ENCODE measurements around the gene ATP13A4. TPM values are rescaled to one million over a fixed set of nuclear protein-coding genes. Genes with fewer than 3 reads are reported as not detected.
A peak's percentile ranks its signal among the peaks of the same experiment; 100 is the strongest.

Gene ATP13A4
- total RNA-seq, 5 donors from 2014 or later (not counting 1 experiment from before 2014, with no cell fraction given): 1.7 to 3.5 (median 2.0) TPM

GRCh38 chr3:193593668-193594030, 39.0 kb upstream of the ATP13A4 start:
- no peaks in the 10 kb centered on the region for H3K27me3 ChIP-seq (replicated peaks in 1 of 2; ENCODE audit: control insufficient read depth in 2 of 2, extremely low read depth in 1 of 2, insufficient read depth in 2 of 2, low read length in 1 of 2)
- ChIA-PET POLR2A (no interaction called here), CTCF (interaction anchor here in 1 of 2 donors (0.6 kb wide), 1 partner anchor 1007 kb away, joined by 3 read pairs; no protein-coding TSS in a partner anchor)
- peaks cover 11 to 16% of the 10 kb centered on the region in 2 experiments for H3K4me1 ChIP-seq (ENCODE audit: control insufficient read depth in 1 of 2, extremely low read depth in 1 of 2, insufficient read depth in 2 of 2, low read length in 2 of 2)
- H3K27ac ChIP-seq (ENCODE audit: low read length): peak overlapping the region; percentile 84
- ATAC-seq (replicated peaks in 1 of 4) (peak; percentile 12 to 62 (median 26)), DNase-seq (peak in 30 of 35 experiments; percentile 3 to 55 (median 26))
- peaks cover 0 to 10% of the 10 kb centered on the region in 2 donors for H3K36me3 ChIP-seq (ENCODE audit: control insufficient read depth in 2 of 2, extremely low read depth in 1 of 2, insufficient read depth in 1 of 2, low read length in 1 of 2)
- H3K4me1 Mint-ChIP-seq: peaks cover 57 to 63% (median 58%) of the 10 kb centered on the region in 3 donors
- H3K4me3 ChIP-seq (ENCODE audit: control insufficient read depth in 1 of 2, extremely low read depth in 1 of 2, low read length in 1 of 2): peak overlapping the region; percentile 78 to 95
- WGBS (ENCODE audit: insufficient coverage): 7% methylated on average over 2 of the region's 11 CpGs
- H3K36me3 Mint-ChIP-seq: peaks cover 10% of the 10 kb centered on the region
- H3K9me3 ChIP-seq: no peaks in the 10 kb centered on the region
- H3K9me3 Mint-ChIP-seq: no peaks in the 10 kb centered on the region
- peak overlapping the region; percentile 89 to 97 (median 95) for H3K4me3 Mint-ChIP-seq
- peak overlapping the region; percentile 90 to 93 for H3K27ac Mint-ChIP-seq
- no peaks in the 10 kb centered on the region for H3K27me3 Mint-ChIP-seq

- H3K4me1 Mint-ChIP-seq: peaks cover 51 to 57% (median 52%) of the 10 kb centered on the region in 3 donors
- CTCF ChIA-PET: interaction anchor here in 1 of 2 donors (0.6 kb wide), 1 partner anchor 1007 kb away, joined by 3 read pairs; no protein-coding TSS in a partner anchor
These were observed 38.4 kb upstream of the ATP13A4 start, which contains the start of gene OPA1 for GRCh38 chr3:193592841-193593667. Gene OPA1, plus strand, starts transcription at chr3:193593208. Its CDS starts 170 bp downstream, at chr3:193593378.

GRCh38 chr3:193590088-193590856, 35.6 kb upstream of the ATP13A4 start:
- H3K4me3 ChIP-seq (ENCODE audit: control insufficient read depth in 1 of 2, extremely low read depth in 1 of 2, low read length in 1 of 2): no peak overlapping the region
- H3K27me3 Mint-ChIP-seq: no peaks in the 10 kb centered on the region
- peaks cover 32 to 33% (median 32%) of the 10 kb centered on the region in 3 donors for H3K4me1 Mint-ChIP-seq
- no peak overlapping the region for H3K27ac Mint-ChIP-seq
- CTCF ChIA-PET: interaction anchor here in 1 of 2 donors (0.6 kb wide), 1 partner anchor 127 kb away, joined by 3 read pairs; no protein-coding TSS in a partner anchor
- DNase-seq (no peak), ATAC-seq (replicated peaks in 1 of 4) (no peak)
- 87% methylated on average over 3 of the region's 6 CpGs for WGBS (ENCODE audit: insufficient coverage)
- no peaks in the 10 kb centered on the region for H3K27me3 ChIP-seq (replicated peaks in 1 of 2; ENCODE audit: control insufficient read depth in 2 of 2, extremely low read depth in 1 of 2, insufficient read depth in 2 of 2, low read length in 1 of 2)
- peaks cover 11 to 16% of the 10 kb centered on the region in 2 experiments for H3K4me1 ChIP-seq (ENCODE audit: control insufficient read depth in 1 of 2, extremely low read depth in 1 of 2, insufficient read depth in 2 of 2, low read length in 2 of 2)
- peaks cover 5% of the 10 kb centered on the region for H3K36me3 Mint-ChIP-seq
- POLR2A ChIA-PET: no interaction called here
- H3K36me3 ChIP-seq (ENCODE audit: control insufficient read depth in 2 of 2, extremely low read depth in 1 of 2, insufficient read depth in 1 of 2, low read length in 1 of 2): no peaks in the 10 kb centered on the region
- H3K9me3 ChIP-seq: no peaks in the 10 kb centered on the region
- no peak overlapping the region for H3K4me3 Mint-ChIP-seq
- no peak overlapping the region for H3K27ac ChIP-seq (ENCODE audit: low read length)
- H3K9me3 Mint-ChIP-seq: no peaks in the 10 kb centered on the region

More at GRCh38 chr3:193592841-193593667, 38.4 kb upstream of the ATP13A4 start, which contains the start of gene OPA1:
- Mint-ChIP-seq H3K9me3 (no peaks in the 10 kb centered on the region), H3K4me3 (peak within 1 kb of the TSS; percentile 89 to 97 (median 95)), H3K27me3 (no peaks in the 10 kb centered on the region), H3K27ac (peak within 1 kb of the TSS; percentile 90 to 93), H3K36me3 (peaks cover 15% of the 10 kb centered on the region)
- peak; percentile 90 to 95 (median 92) for ATAC-seq (replicated peaks in 1 of 4)
- Histone ChIP-seq H3K4me3 (ENCODE audit: control insufficient read depth in 1 of 2, extremely low read depth in 1 of 2, low read length in 1 of 2) (peak within 1 kb of the TSS; percentile 78 to 95), H3K27ac (ENCODE audit: low read length) (peak within 1 kb of the TSS; percentile 84), H3K9me3 (no peaks in the 10 kb centered on the region), H3K4me1 (ENCODE audit: control insufficient read depth in 1 of 2, extremely low read depth in 1 of 2, insufficient read depth in 2 of 2, low read length in 2 of 2) (peaks cover 11 to 16% of the 10 kb centered on the region in 2 experiments), H3K27me3 (replicated peaks in 1 of 2; ENCODE audit: control insufficient read depth in 2 of 2, extremely low read depth in 1 of 2, insufficient read depth in 2 of 2, low read length in 1 of 2) (no peaks in the 10 kb centered on the region), H3K36me3 (ENCODE audit: control insufficient read depth in 2 of 2, extremely low read depth in 1 of 2, insufficient read depth in 1 of 2, low read length in 1 of 2) (peaks cover 0 to 10% of the 10 kb centered on the region in 2 donors)
- 1% methylated on average over 49 of the region's 55 CpGs for WGBS (ENCODE audit: insufficient coverage)
- POLR2A ChIA-PET: no interaction called here
- DNase-seq: peak; percentile 62 to 92 (median 77)

- POLR2A ChIA-PET: no interaction called here
- Histone ChIP-seq H3K4me1 (ENCODE audit: control insufficient read depth in 1 of 2, extremely low read depth in 1 of 2, insufficient read depth in 2 of 2, low read length in 2 of 2) (peaks cover 10 to 16% of the 10 kb centered on the region in 2 experiments), H3K27ac (ENCODE audit: low read length) (no peak overlapping the region), H3K4me3 (ENCODE audit: control insufficient read depth in 1 of 2, extremely low read depth in 1 of 2, low read length in 1 of 2) (no peak overlapping the region), H3K27me3 (replicated peaks in 1 of 2; ENCODE audit: control insufficient read depth in 2 of 2, extremely low read depth in 1 of 2, insufficient read depth in 2 of 2, low read length in 1 of 2) (no peaks in the 10 kb centered on the region), H3K9me3 (no peaks in the 10 kb centered on the region), H3K36me3 (ENCODE audit: control insufficient read depth in 2 of 2, extremely low read depth in 1 of 2, insufficient read depth in 1 of 2, low read length in 1 of 2) (no peaks in the 10 kb centered on the region)
- no peak overlapping the region for H3K4me3 Mint-ChIP-seq
- WGBS (ENCODE audit: insufficient coverage): no CpG with 5 or more reads among the region's 1 CpG
- no peaks in the 10 kb centered on the region for H3K27me3 Mint-ChIP-seq
- ATAC-seq (replicated peaks in 1 of 4): no peak
- DNase-seq: no peak
- CTCF ChIA-PET: interaction anchor here in 1 of 2 donors (0.6 kb wide), 1 partner anchor 126 kb away, joined by 3 read pairs; no protein-coding TSS in a partner anchor
- H3K4me1 Mint-ChIP-seq: peaks cover 26 to 29% (median 26%) of the 10 kb centered on the region in 3 donors
- H3K9me3 Mint-ChIP-seq: no peaks in the 10 kb centered on the region
- no peak overlapping the region for H3K27ac Mint-ChIP-seq
- H3K36me3 Mint-ChIP-seq: peaks cover 5% of the 10 kb centered on the region
These were observed 34.9 kb upstream of the ATP13A4 start for GRCh38 chr3:193589616-193590015.

GRCh38 chr3:193589129-193589528, 34.4 kb upstream of the ATP13A4 start:
- H3K4me3 ChIP-seq (ENCODE audit: control insufficient read depth in 1 of 2, extremely low read depth in 1 of 2, low read length in 1 of 2): no peak overlapping the region
- no peaks in the 10 kb centered on the region for H3K27me3 Mint-ChIP-seq
- peaks cover 7 to 11% of the 10 kb centered on the region in 2 experiments for H3K4me1 ChIP-seq (ENCODE audit: control insufficient read depth in 1 of 2, extremely low read depth in 1 of 2, insufficient read depth in 2 of 2, low read length in 2 of 2)
- no peak overlapping the region for H3K27ac Mint-ChIP-seq
- H3K4me1 Mint-ChIP-seq: peaks cover 21 to 24% (median 22%) of the 10 kb centered on the region in 3 donors
- no CpG with 5 or more reads among the region's 1 CpG for WGBS (ENCODE audit: insufficient coverage)
- DNase-seq: no peak
- no peak overlapping the region for H3K4me3 Mint-ChIP-seq
- no peak for ATAC-seq (replicated peaks in 1 of 4)
- no peak overlapping the region for H3K27ac ChIP-seq (ENCODE audit: low read length)
- peaks cover 5% of the 10 kb centered on the region for H3K36me3 Mint-ChIP-seq
- H3K9me3 Mint-ChIP-seq: no peaks in the 10 kb centered on the region
- no peaks in the 10 kb centered on the region for H3K9me3 ChIP-seq
- CTCF ChIA-PET: no interaction called here
- POLR2A ChIA-PET: no interaction called here
- H3K36me3 ChIP-seq (ENCODE audit: control insufficient read depth in 2 of 2, extremely low read depth in 1 of 2, insufficient read depth in 1 of 2, low read length in 1 of 2): no peaks in the 10 kb centered on the region
- no peaks in the 10 kb centered on the region for H3K27me3 ChIP-seq (replicated peaks in 1 of 2; ENCODE audit: control insufficient read depth in 2 of 2, extremely low read depth in 1 of 2, insufficient read depth in 2 of 2, low read length in 1 of 2)

- ChIA-PET POLR2A (no interaction called here), CTCF (no interaction called here)
- ATAC-seq (replicated peaks in 1 of 4) (no peak), DNase-seq (no peak)
- H3K27me3 ChIP-seq (replicated peaks in 1 of 2; ENCODE audit: control insufficient read depth in 2 of 2, extremely low read depth in 1 of 2, insufficient read depth in 2 of 2, low read length in 1 of 2): no peaks in the 10 kb centered on the region
- peaks cover 5% of the 10 kb centered on the region for H3K36me3 Mint-ChIP-seq
- no peak overlapping the region for H3K4me3 Mint-ChIP-seq
- no peak overlapping the region for H3K27ac Mint-ChIP-seq
- H3K4me3 ChIP-seq (ENCODE audit: control insufficient read depth in 1 of 2, extremely low read depth in 1 of 2, low read length in 1 of 2): no peak overlapping the region
- H3K27me3 Mint-ChIP-seq: no peaks in the 10 kb centered on the region
- no peak overlapping the region for H3K27ac ChIP-seq (ENCODE audit: low read length)
- peaks cover 0 to 2% (median under 1%) of the 10 kb centered on the region in 3 donors for H3K4me1 Mint-ChIP-seq
- no peaks in the 10 kb centered on the region for H3K9me3 Mint-ChIP-seq
- no peaks in the 10 kb centered on the region for H3K36me3 ChIP-seq (ENCODE audit: control insufficient read depth in 2 of 2, extremely low read depth in 1 of 2, insufficient read depth in 1 of 2, low read length in 1 of 2)
- no peaks in the 10 kb centered on the region for H3K9me3 ChIP-seq
- no peaks in the 10 kb centered on the region for H3K4me1 ChIP-seq (ENCODE audit: control insufficient read depth in 1 of 2, extremely low read depth in 1 of 2, insufficient read depth in 2 of 2, low read length in 2 of 2)
These were observed 31.8 kb upstream of the ATP13A4 start for GRCh38 chr3:193586526-193586925.
